Kidney (tissue), 14 donors: ENCODE data around the gene TSC2. TPM values are rescaled to one million over a fixed set of nuclear protein-coding genes. Genes with fewer than 3 reads are reported as not detected.

Experiments
- DNase-seq, 5 donors: peaks; one replicate each; pipeline ENCODE4 v3.0.0-alpha.2; 2013 to 2020
- FAIRE-seq: peaks from 2 replicates; lab custom pipeline; 2012; peaks lifted over from hg19 to GRCh38; lab: Jason Lieb, UNC
- H3K27ac ChIP-seq, 2 donors: one replicate each; pipeline ENCODE4 v1.7.0; 2013; ENCODE audit warnings: low read depth in 2 of 2, low read length in 2 of 2, inconsistent platforms in 1 of 2
- H3K27me3 ChIP-seq: one replicate; pipeline ENCODE4 v1.7.1; 2013; ENCODE audit warnings: low read length, inconsistent platforms; ENCODE audit not compliant: control insufficient read depth, insufficient read depth
- H3K36me3 ChIP-seq, 3 donors: one replicate each; pipeline versions ENCODE4 v1.7.0 to v1.7.1; 2013; ENCODE audit warnings: low read length in 3 of 3, control low read depth in 1 of 3, inconsistent platforms in 1 of 3; ENCODE audit not compliant: insufficient read depth in 3 of 3, control insufficient read depth in 2 of 3
- H3K4me1 ChIP-seq, 3 donors: one replicate each; pipeline versions ENCODE4 v1.7.0 to v1.7.1; 2013; ENCODE audit warnings: low read length in 3 of 3, inconsistent platforms in 1 of 3, low read depth in 1 of 3; ENCODE audit not compliant: control insufficient read depth in 2 of 3, insufficient read depth in 2 of 3
- H3K4me3 ChIP-seq, 3 donors: one replicate each; pipeline versions ENCODE4 v1.7.0 to v1.8.1; 2013; ENCODE audit warnings: low read length in 3 of 3, control low read depth in 1 of 3, inconsistent platforms in 1 of 3
- H3K9ac ChIP-seq, 3 donors: one replicate each; pipeline versions ENCODE4 v1.7.0 to v1.7.1; 2013; ENCODE audit warnings: low read length in 3 of 3, control low read depth in 1 of 3, inconsistent platforms in 1 of 3
- H3K9me3 ChIP-seq, 3 donors: one replicate each; pipeline versions ENCODE4 v1.7.0 to v1.7.1; 2013; ENCODE audit warnings: low read length in 3 of 3, control low read depth in 1 of 3, inconsistent platforms in 1 of 3; ENCODE audit not compliant: control insufficient read depth in 2 of 3, insufficient read depth in 1 of 3
- intact Hi-C: fragments of 100-400 bp; cut with DNase I; formaldehyde crosslinking; loops from one replicate; pipeline ENCODE4 v1.11.1; 2022
- polyA plus RNA-seq: library from polyadenylated mRNA; stranded (reverse); fragments of 350-450 nt; fragmentation: Illumina TruSeq; extraction: RNeasy Lipid Tissue Mini Kit (QIAGEN cat#74804); gene quantifications from one replicate; pipeline ENCODE4 v1.2.3, GENCODE V29; 2014; ENCODE audit warnings: low read depth, low replicate concordance; ENCODE audit not compliant: insufficient read depth
- total RNA-seq: library from RNA; stranded (reverse); fragmentation: NEBNext Ultra II Directional; extraction: Animal tissue kit (Norgen Biotek cat#: 25700); gene quantifications from one replicate; pipeline ENCODE4 v1.2.1, GENCODE V29; 2021
- TF ChIP-seq, protein P1 (sequence below): IDR thresholded peaks from 3 replicates; pipeline ENCODE4 v1.5.1; 2012; ENCODE audit warnings: mild to moderate bottlenecking, moderate library complexity, borderline replicate concordance; ENCODE audit not compliant: insufficient read depth; ENCODE audit errors: extremely low read depth
- donor health status: control.
- donor health status: control.
- donor health status: control.
- donor health status: control.
- donor health status: control.
- donor health status: DM: yes; HTN: yes; CAD: no.
- donor health status: Normal renal cell carcinoma (clear cell type).

Gene TSC2
- total and polyA plus RNA-seq, 2 donors from 2014 or later, result 40.0 to 151 TPM

DNA sequence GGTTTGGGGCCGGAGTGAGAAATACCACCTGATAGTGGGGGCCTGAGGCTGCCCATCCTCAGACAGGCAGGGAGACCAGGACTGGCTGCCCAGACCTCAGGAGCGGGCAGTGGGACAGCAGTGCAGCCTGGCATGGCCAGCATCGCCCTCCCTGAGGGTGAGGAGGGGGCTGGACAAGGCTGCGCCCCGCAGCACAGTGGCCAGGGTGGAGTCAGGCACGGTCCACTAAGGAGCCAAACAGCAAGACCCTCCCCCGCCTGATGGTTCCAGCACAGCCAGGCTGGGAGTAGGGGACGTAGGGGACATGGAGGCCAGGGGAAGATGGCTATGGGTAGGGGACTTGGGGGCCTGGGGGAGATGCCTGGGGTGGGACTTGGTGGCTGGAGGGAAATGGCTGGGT lies 41.5 kb upstream of the TSC2 start:
- intact Hi-C loops, result no loop called here
- TF ChIP-seq, protein P1, sequence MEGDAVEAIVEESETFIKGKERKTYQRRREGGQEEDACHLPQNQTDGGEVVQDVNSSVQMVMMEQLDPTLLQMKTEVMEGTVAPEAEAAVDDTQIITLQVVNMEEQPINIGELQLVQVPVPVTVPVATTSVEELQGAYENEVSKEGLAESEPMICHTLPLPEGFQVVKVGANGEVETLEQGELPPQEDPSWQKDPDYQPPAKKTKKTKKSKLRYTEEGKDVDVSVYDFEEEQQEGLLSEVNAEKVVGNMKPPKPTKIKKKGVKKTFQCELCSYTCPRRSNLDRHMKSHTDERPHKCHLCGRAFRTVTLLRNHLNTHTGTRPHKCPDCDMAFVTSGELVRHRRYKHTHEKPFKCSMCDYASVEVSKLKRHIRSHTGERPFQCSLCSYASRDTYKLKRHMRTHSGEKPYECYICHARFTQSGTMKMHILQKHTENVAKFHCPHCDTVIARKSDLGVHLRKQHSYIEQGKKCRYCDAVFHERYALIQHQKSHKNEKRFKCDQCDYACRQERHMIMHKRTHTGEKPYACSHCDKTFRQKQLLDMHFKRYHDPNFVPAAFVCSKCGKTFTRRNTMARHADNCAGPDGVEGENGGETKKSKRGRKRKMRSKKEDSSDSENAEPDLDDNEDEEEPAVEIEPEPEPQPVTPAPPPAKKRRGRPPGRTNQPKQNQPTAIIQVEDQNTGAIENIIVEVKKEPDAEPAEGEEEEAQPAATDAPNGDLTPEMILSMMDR, result no peak
- Histone ChIP-seq H3K9ac (no peak overlapping the region), H3K36me3 (peaks cover 0 to 17% (median 9%) of the 10 kb centered on the region in 3 donors), H3K4me1 (peaks cover 3 to 41% (median 3%) of the 10 kb centered on the region in 3 donors), H3K27me3 (no peaks in the 10 kb centered on the region), H3K4me3 (no peak overlapping the region), H3K9me3 (no peaks in the 10 kb centered on the region), H3K27ac (no peak overlapping the region)
- FAIRE-seq (no peak), DNase-seq (peak in 1 of 5 donors; percentile 68)

DNA sequence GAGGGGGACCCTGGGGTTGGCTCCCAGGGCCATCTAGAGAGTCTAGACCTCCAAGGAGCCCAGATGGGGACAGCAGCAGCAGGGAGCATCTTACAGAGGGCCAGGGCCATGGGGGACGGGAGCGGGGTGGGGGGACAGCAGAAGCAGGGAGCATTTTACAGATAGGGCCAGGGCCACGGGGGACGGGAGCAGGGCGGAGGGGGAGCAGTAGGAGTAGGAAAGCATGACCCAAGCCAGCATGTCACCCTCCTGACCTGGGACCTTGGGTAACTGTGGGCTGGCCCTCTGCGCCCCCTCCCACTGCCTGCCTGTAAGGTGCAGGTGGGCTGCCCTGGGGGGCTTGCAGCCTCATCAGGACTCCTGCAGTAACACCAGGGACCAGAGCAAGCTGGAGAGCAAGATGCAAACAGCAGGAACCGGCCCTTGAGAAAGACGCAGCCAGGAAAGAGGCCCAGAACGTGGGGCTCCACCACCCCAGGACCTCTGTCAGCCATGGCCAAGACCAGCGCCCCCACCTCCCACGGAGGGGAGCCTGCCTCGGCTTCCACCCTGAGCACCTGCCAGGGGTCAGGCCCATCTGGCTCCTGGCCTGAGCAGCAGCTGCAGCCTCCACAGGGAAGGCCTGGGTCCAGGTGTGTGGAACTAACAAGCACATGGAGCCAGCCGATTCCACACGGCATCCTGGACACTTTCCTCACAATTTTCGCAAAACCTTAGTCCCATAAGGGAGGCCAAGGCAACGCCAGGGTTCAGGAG lies 40.5 kb upstream of the TSC2 start:
- TF ChIP-seq, protein P1, result no peak
- Histone ChIP-seq H3K36me3 (peaks cover 0 to 8% (median 0%) of the 10 kb centered on the region in 3 donors), H3K4me1 (peaks cover 3 to 41% (median 3%) of the 10 kb centered on the region in 3 donors), H3K27ac (no peak overlapping the region), H3K9ac (no peak overlapping the region), H3K9me3 (no peaks in the 10 kb centered on the region), H3K4me3 (no peak overlapping the region), H3K27me3 (no peaks in the 10 kb centered on the region)
- DNase-seq, result peak in 1 of 5 donors; percentile 73
- FAIRE-seq, result no peak
- intact Hi-C loops, result no loop called here

DNA sequence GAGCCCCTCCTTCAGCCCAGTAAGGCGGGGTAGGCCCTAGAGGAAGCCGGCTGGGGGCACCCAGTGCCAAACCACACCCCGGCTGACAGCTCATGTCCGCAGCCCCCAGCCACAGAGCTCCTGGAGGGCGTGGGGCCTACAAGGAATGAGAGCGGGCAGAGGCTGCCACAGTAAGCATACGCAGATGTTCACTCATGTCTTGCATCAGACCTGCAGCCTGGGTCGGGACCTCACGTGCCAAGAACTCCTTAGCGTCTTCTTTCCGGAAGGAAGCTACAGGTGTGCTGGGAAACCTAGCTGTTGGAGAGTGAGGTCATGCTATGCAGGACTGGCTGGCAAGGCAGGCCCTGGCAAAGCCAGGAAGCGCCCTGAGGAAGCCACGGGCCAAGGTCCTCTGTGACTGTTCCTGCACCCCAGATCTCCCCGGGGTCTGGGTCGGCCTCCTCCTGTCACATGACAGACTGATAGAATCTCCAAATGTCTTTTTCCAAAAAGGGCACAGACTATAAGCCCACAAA lies 39.7 kb upstream of the TSC2 start:
- TF ChIP-seq, protein P1, result no peak
- intact Hi-C loops, result no loop called here
- Histone ChIP-seq H3K4me3 (peak overlapping the region in 1 of 3 donors; percentile 75), H3K36me3 (no peaks in the 10 kb centered on the region), H3K9ac (peak overlapping the region in 2 of 3 donors; percentile 9 to 80), H3K9me3 (no peaks in the 10 kb centered on the region), H3K27me3 (no peaks in the 10 kb centered on the region), H3K27ac (no peak overlapping the region), H3K4me1 (peaks cover 3 to 41% (median 3%) of the 10 kb centered on the region in 3 donors)
- DNase-seq (peak in 1 of 5 donors; percentile 64), FAIRE-seq (no peak)
